Midbrain (tissue), 1 donor: ENCODE data around the gene CNTN4.
"Not testable (repeated sequence)": the region's sequence is repeated elsewhere in the genome, so short reads cannot be mapped to it uniquely, and the experiment has no call there.

ENCODE experiments used
- DNase-seq: peaks from one replicate; lab custom pipeline; 2025; lab: John Stamatoyannopoulos, UW

The CNTN4 gene

DNA sequence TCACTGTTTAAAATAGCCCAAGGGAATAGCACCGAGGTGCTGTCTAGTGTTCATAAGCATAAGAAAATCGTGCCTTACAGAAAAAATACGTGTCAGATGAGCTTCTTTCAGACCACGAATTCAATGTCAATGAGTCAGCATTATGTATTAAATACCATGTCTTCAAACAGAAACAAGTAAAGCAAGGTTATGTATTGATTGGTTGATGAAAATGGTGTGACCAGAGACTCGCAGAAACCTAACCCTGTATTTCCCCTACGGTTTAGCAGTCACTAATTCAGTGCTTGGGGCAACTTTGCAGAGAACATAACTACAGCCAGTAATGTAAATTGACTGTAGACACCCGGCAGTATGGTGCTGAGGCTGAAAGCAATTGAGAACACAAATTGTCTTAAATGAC lies 703.8 kb downstream of the CNTN4 start:
- DNase-seq = no peak

DNA sequence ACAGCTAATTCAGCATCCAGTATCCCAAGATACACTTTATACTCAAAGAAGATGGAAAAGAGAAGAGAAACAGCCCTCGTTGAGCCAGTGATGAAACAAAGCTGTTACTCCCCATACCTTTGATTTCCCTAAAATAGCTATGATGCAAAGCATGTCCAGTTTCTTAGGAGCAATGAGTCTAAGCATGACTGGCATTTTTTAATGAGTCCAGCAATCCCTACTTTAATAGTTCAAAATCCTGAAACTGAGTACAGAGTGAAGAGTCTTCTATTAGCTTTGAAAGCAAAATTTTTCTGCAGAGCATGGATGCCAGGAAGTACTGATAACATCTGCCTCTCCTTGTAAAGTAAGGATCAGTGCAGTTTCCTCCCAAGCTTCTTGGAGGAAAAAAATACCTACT lies 708.8 kb downstream of the CNTN4 start:
- no peak for DNase-seq

- DNase-seq = no peak
These were observed 712.1 kb downstream of the CNTN4 start for GRCh38 chr3:2810723-2811122.

GRCh38 chr3:2819571-2819970 lies 720.9 kb downstream of the CNTN4 start:
- DNase-seq = no peak

GRCh38 chr3:2820982-2821381 lies 722.3 kb downstream of the CNTN4 start:
- DNase-seq = not testable (repeated sequence)

DNA sequence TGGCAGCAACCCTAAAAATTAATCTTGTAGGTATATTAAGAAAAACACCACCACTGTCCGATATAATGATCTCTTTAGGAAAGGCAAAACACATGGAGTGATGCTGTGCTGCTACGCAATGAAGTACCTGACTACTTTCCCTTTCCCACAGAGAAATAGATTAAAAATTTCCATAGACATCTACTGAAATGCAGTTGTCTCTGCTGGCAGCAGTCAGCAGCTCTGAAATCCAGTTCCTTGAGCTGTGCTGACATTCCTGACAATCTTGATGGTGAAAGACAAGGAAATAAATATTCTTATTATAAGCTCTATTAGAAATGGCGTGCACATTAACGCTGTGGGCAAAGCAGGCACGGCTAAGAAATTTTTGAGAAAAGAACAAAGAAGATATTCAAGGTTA lies 723.9 kb downstream of the CNTN4 start:
- DNase-seq = no peak

- DNase-seq = no peak
These were observed 724.4 kb downstream of the CNTN4 start for GRCh38 chr3:2823031-2823430.

DNA sequence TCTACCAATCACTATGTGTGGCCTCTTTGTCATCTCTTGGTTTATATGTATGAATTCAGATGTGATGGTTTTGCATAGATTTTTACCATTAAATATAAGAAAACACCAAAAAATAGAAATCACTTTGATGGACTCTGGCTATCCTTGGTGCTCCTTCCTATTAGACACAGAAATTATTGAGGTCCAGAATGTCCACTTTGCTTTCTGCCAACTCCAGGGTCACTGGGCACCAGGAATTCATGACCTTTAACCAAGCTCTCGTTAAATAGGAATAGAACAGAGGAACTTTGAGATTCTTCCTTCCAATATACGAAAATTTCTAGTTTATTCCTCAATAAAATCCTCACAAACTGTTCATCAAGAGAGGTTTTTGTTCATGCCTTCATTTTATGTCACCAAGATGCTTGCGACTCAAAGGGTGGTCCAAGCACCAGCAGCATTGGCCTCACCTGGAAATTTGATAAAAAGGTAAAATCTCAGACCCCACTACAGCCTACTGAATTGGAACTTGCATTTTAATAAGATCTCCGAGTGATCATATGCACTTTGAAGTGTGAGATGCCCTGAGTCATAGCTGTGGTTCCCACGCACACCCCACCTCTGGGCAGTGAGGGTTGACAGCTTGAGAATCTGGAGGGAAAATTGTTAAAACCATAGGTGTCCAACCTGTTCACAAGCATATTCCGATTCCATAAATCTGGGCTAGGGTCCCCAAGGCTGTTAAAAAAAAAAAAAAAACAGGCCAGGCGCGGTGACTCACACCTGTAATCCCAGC lies 725.0 kb downstream of the CNTN4 start:
- no peak for DNase-seq

GRCh38 chr3:2826036-2826435 lies 727.4 kb downstream of the CNTN4 start:
- no peak for DNase-seq

- no peak for DNase-seq
These were observed 727.8 kb downstream of the CNTN4 start for GRCh38 chr3:2826453-2826852.

DNA sequence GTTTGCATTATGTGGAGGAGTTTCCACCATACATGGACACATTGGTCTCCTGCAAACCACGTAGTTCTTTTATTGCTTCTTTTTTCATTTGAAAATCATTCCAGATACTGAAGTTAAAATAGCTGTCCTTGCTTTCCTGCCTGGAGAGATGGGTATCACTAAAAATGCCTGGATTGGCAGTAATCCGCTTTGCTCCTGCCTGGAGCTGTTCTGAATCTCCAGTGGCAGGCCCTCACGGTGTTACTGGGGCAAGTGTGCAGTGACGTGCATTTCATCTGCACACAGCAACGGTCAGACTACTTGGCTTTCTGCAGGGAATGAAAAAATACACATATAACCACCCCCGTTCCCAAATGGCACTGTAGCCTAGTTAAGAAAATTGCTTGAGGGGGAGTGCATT lies 738.6 kb downstream of the CNTN4 start:
- no peak for DNase-seq

DNA sequence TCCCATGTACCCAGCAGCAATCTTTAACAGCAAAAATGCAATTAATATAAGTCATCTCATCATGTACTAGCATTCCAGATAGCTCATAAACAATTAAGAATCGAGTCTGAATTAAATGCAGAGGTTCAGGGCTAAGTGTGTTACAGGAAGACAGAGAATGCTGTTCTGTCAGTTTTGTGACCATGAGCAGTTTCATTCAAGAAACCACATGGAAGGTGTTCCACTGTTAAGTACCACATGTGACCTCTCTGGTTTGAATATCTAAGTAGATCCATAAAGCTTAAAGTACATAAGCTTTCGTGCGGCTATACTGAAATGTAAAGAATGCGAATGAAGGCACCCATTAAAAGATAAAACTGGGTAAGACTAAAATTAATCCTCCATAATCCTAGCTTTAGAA lies 739.2 kb downstream of the CNTN4 start:
- DNase-seq = no peak

- no peak for DNase-seq
These were observed 740.0 kb downstream of the CNTN4 start for GRCh38 chr3:2838546-2839157.

DNA sequence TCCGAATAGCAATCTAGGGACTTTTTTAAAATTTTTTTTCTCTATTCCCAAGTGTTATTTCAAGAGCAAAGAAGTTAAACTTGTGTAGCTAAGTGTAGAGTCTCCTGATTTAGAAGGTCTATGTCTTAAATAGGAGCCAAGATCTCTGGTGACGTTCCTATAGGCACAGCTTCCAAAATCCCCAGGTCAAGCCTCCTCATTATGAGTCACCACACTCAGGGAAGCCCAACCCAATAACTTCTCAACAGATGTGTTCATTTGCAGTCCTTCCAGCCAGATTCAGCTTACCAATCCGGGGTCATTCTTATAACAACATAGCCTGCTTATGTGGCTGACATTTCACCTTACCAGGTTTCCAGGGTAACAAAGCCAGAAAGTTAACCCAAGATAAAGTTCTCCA lies 741.2 kb downstream of the CNTN4 start:
- no peak for DNase-seq

DNA sequence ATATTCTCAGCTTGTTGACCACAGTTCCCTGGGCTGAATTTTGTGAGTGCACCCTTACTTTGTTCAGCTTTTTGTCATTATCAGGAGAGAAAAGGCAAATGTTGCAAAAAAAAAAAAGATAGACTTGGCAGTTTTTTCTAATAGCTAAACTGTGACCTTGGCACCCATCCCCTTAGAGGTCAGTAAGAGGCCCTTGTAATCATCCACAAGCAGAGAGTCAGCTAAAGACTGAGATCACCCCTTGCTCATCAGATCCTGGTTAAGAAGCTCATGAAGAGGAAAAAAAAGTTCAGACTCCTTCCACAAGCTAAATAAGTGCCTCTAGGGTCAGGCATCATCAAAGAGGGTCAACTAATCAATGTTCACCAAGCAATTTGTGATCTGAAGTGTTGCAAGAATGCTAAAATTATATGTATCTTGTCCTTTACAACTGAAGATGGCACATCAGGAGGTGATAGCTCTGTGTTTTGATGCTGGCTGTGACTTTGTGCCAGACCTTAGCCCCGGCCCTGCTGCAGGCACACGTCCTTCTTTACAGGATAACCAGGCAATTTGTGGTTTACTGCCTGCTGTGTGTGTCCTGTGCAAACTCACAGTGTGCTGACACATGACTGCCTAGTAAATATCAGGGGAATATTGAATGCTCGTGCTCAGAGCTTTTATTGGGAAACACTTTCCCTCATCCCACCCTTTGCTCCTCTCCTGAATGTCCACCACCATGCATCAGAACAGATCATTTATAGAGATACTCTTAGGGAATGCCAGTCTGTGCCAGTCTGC lies 748.6 kb downstream of the CNTN4 start:
- no peak for DNase-seq

DNA sequence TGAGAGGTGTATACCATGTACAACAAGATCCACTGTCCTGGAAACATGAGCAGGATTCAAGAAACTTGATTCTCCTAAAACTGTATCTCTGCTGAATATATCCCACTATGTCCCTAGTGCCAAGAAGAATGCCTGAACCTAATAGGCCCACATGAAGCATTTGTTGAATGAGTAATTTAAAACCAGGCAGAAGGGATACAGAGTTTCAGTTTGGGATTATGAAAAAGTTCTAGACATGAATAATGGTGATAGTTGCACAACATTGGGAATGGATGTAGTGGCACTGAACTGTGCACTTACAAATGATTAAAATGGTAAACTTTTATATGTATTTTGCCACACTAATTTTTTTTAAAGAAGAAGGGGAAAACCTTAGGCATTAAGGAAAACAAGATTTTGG lies 750.4 kb downstream of the CNTN4 start:
- no peak for DNase-seq

DNA sequence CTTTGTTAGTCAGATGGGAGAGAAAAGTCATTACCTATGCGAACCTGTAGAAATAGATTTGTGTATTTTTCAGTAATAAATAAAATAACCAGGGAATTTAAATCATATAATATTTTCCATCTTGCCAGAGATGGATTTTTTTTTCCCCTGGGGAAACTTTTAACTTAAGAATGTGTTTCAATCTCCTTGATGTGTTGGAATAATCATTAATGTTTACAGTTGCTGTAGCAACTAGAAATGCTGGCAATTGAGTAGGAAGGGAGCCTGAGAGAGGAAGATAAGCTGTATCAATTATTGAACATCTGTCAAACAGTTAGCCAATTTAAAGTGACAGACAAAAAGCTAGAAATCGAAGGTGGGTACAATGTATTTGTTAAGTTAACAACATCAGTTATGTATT lies 752.0 kb downstream of the CNTN4 start:
- DNase-seq = no peak

GRCh38 chr3:2851361-2851760 lies 752.7 kb downstream of the CNTN4 start:
- no peak for DNase-seq

DNA sequence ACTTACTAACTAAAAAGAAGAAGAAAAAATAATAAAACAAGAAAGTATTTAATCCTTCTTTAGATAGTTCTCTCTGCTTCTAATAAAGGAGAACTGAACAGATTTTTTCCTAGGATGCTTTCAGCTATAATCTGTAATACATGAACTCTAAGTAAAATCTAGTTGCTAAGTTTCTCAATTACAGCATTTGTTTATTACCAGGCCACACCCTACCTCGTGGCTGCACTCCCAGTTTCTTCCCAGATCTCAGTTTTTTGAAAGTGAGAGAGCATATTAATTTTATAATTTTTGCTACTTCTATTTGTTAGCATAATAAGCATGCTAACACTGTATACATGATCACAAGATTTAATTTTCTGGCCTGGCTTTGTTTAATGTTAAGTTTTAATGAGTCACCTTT lies 753.2 kb downstream of the CNTN4 start:
- no peak for DNase-seq

- no peak for DNase-seq
These were observed 755.0 kb downstream of the CNTN4 start for GRCh38 chr3:2853651-2854050.

DNA sequence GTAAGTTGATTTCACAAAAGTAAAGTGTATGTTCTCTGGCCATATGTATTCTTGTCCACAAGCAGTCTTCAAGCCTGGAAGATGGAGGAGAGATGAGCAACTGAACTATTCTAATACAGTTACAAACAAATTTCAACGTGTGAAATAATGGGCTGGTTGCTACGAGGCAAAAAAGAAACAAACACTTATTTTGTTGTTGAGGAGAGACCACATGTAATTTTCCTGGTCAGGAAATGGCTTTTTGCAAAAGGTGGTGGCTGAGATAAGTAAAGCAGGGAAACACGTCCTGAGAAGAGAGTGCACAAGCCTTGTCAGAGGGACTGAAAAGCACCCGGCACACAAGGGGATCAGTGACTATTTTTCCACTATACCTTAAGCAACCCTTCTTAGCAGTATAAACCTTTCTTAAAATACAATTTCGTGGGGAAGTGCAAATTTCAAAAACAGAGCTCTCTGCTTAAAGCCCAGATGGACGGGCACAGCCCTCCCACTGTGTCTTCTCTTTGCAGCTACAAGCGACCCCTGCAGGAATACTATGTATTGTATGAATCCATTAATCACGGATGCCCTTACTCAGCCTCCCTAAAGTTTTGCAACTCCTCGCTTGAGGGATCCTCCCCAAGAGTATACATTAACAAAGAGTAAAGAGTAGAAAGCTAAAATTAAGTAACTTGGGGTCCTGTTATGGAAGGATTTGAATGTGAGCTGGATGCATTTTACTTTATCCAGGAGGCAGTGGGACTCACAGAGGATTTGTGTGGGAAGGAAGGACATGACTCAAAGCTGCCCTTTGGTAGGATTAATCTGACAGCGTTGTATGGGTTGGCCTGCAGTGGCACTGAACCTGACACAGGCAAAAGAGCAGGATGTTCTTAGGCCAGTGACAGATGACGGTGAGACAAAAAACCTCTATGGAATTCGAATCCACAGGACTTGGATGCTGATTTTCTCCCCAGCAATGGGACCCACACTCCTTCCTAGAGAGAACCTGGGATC lies 757.8 kb downstream of the CNTN4 start:
- no peak for DNase-seq

GRCh38 chr3:2860626-2861025 lies 762.0 kb downstream of the CNTN4 start:
- no peak for DNase-seq
